ENCODE measurements around the gene CMTM5.
"Not testable (repeated sequence)": the region's sequence is repeated elsewhere in the genome, so short reads cannot be mapped to it uniquely, and the experiment has no call there.

Gene CMTM5

GRCh38 chr14:23414254-23414653, 37.4 kb downstream of the CMTM5 start:
- H3K4me3 ChIP-seq (replicated peaks; ENCODE audit: low read depth, low read length) = no peak overlapping the region
- no peak for DNase-seq (ENCODE audit: low read depth)
- TF ChIP-seq, protein P1, sequence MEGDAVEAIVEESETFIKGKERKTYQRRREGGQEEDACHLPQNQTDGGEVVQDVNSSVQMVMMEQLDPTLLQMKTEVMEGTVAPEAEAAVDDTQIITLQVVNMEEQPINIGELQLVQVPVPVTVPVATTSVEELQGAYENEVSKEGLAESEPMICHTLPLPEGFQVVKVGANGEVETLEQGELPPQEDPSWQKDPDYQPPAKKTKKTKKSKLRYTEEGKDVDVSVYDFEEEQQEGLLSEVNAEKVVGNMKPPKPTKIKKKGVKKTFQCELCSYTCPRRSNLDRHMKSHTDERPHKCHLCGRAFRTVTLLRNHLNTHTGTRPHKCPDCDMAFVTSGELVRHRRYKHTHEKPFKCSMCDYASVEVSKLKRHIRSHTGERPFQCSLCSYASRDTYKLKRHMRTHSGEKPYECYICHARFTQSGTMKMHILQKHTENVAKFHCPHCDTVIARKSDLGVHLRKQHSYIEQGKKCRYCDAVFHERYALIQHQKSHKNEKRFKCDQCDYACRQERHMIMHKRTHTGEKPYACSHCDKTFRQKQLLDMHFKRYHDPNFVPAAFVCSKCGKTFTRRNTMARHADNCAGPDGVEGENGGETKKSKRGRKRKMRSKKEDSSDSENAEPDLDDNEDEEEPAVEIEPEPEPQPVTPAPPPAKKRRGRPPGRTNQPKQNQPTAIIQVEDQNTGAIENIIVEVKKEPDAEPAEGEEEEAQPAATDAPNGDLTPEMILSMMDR (IDR thresholded peaks at IDR 0.05; ENCODE audit: low read length, missing control alignments) = no peak

GRCh38 chr14:23414906-23415820, 38.3 kb downstream of the CMTM5 start:
- TF ChIP-seq, protein P1 (IDR thresholded peaks at IDR 0.05; ENCODE audit: low read length, missing control alignments) = no peak
- no peak overlapping the region for H3K4me3 ChIP-seq (replicated peaks; ENCODE audit: low read depth, low read length)
- DNase-seq (ENCODE audit: low read depth) = no peak

DNA sequence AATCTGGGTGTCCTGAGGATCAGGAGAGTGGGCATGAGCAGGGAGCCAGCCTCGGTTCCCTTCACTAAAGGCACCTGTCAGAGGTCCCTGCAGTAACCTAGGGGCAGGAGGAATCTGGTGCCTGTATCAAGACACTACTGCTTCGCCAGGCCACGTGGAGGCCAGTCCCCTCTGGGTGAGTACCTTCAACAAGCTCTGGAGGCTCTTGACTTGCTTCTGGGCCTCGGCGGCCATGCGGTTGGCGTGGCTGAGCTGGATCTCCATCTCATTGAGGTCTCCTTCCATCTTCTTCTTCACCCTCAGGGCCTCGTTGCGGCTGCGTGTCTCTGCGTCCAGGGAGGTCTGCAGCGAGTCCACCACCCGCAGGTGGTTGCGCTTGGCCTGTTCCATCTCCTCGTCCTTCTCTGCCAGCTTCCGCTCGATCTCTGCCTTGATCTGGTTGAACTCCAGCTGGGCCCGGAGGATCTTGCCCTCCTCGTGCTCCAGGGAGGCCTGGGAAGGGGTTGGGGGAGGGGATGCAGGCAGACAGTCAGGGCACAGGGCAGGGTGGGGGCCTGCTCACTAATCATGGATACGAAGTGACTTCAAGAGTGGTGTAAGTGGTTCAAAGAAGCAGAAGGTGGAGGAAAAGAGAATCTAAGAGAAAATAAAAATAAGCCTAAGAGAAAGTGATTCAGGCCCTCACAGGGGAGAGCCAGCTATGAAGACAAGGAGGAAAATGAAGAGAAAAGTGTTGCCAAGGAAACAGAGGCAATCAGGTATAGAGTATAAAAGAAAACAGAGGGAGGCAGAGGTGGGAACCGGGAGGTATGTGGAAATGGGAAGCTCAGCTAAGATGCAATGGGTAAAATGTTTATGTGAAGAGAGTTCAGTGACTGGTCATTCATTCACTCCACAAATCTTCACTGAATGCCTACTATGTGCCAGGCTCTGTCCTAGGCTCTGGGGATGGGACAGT, 39.3 kb downstream of the CMTM5 start:
- no peak for DNase-seq (ENCODE audit: low read depth)
- TF ChIP-seq, protein P1 (IDR thresholded peaks at IDR 0.05; ENCODE audit: low read length, missing control alignments) = no peak
- no peak overlapping the region for H3K4me3 ChIP-seq (replicated peaks; ENCODE audit: low read depth, low read length)

GRCh38 chr14:23416801-23417200, 40.0 kb downstream of the CMTM5 start:
- DNase-seq (ENCODE audit: low read depth) = no peak
- H3K4me3 ChIP-seq (replicated peaks; ENCODE audit: low read depth, low read length) = no peak overlapping the region
- TF ChIP-seq, protein P1 (IDR thresholded peaks at IDR 0.05; ENCODE audit: low read length, missing control alignments) = no peak

- not testable (repeated sequence) for DNase-seq (ENCODE audit: low read depth)
Observed at GRCh38 chr14:23417269-23417668, 40.4 kb downstream of the CMTM5 start.

GRCh38 chr14:23418021-23418420, 41.2 kb downstream of the CMTM5 start:
- no peak overlapping the region for H3K4me3 ChIP-seq (replicated peaks; ENCODE audit: low read depth, low read length)
- TF ChIP-seq, protein P1 (IDR thresholded peaks at IDR 0.05; ENCODE audit: low read length, missing control alignments) = no peak
- DNase-seq (ENCODE audit: low read depth) = no peak

More at GRCh38 chr14:23417269-23417668, 40.4 kb downstream of the CMTM5 start:
- H3K4me3 ChIP-seq (replicated peaks; ENCODE audit: low read depth, low read length) = not testable (repeated sequence)

DNA sequence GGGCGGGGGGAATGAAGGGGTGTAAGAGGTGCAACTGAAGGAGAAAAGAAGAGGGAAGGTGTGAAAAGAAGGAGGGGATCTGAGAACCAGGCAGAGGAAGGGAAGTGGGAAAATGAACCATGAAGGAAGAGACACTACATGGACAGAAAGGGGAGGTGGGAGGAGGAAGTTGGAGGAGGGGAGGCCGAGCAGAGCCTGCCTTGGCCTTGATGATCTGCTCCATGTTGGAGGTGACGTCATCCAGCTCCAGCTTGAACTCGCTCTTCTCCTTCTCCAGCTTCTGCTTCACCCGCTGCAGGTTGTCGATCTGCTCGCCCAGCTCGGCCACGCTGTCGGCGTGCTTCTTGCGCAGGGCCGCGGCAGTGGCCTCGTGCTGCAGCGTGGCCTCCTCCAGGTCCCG, 42.8 kb downstream of the CMTM5 start:
- not testable (repeated sequence) for H3K4me3 ChIP-seq (replicated peaks; ENCODE audit: low read depth, low read length); DNase-seq (ENCODE audit: low read depth)
